Caco-2 (cell line): Measurements from ENCODE around the gene BMX. TPM values are rescaled to one million over a fixed set of nuclear protein-coding genes. Genes with fewer than 3 reads are reported as not detected.

Experiments
- BruUV-seq: library from RNA; stranded (reverse); fragments of 400-500 nt; replicated peaks from 2 replicates; lab custom pipeline; 2021; lab: Mats Ljungman, UMichigan
- CTCF ChIA-PET: fragments of 300-600 bp; sonication (Branson Sonifier 250); formaldehyde crosslinking; loops from one replicate; lab custom pipeline; 2022; ENCODE audit warnings: antibody characterized with exemption; lab: Charles Lee
- POLR2A ChIA-PET: fragments of 300-600 bp; sonication (Branson Sonifier 250); formaldehyde crosslinking; loops from one replicate; lab custom pipeline; 2022; ENCODE audit warnings: antibody characterized with exemption; lab: Charles Lee
- DNase-seq, 2 experiments: peaks; one replicate each; pipeline versions ENCODE4 v3.0.0 to v3.0.0-alpha.2; 2020 to 2022
- H3K27me3 ChIP-seq: replicated peaks from 2 replicates; pipeline ENCODE4 v1.6.0; 2011; ENCODE audit warnings: low read length; ENCODE audit not compliant: control insufficient read depth, insufficient read depth
- H3K36me3 ChIP-seq: 2 replicates; pipeline ENCODE4 v1.5.1; 2011; ENCODE audit warnings: low read length; ENCODE audit not compliant: control insufficient read depth, insufficient read depth
- H3K4me1 ChIP-seq: fragments of 250-450 bp; sonication (Bioruptor Pico); 2 replicates; pipeline ENCODE4 v1.5.1; 2020; ENCODE audit warnings: mild to moderate bottlenecking
- H3K4me3 ChIP-seq: 2 replicates; pipeline ENCODE4 v1.5.1; 2011; ENCODE audit warnings: low read depth, mild to moderate bottlenecking, control low read depth, low read length
- H3K9me3 ChIP-seq: fragments of 250-450 bp; sonication (Bioruptor Pico); 2 replicates; pipeline ENCODE4 v1.5.1; 2020; ENCODE audit warnings: mild to moderate bottlenecking, moderate library complexity
- H3K27ac Mint-ChIP-seq: one replicate; pipeline ENCODE4 v1.8.0; 2022; ENCODE audit warnings: mixed read lengths; ENCODE audit not compliant: unreplicated experiment
- H3K27me3 Mint-ChIP-seq: one replicate; pipeline ENCODE4 v1.8.0; 2022; ENCODE audit warnings: mixed read lengths; ENCODE audit not compliant: insufficient read depth, unreplicated experiment
- H3K36me3 Mint-ChIP-seq: one replicate; pipeline ENCODE4 v1.8.0; 2022; ENCODE audit warnings: mild to moderate bottlenecking, mixed read lengths; ENCODE audit not compliant: insufficient read depth, unreplicated experiment
- H3K4me1 Mint-ChIP-seq: one replicate; pipeline ENCODE4 v1.8.0; 2022; ENCODE audit warnings: low read depth, mixed read lengths; ENCODE audit not compliant: unreplicated experiment
- H3K4me3 Mint-ChIP-seq: one replicate; pipeline ENCODE4 v1.8.0; 2022; ENCODE audit warnings: mild to moderate bottlenecking, moderate library complexity, mixed read lengths; ENCODE audit not compliant: unreplicated experiment
- H3K9me3 Mint-ChIP-seq: one replicate; pipeline ENCODE4 v1.8.0; 2022; ENCODE audit warnings: mixed read lengths; ENCODE audit not compliant: unreplicated experiment
- CTCF ChIP-seq, 2 experiments: fragments of 200-600 bp in 1 of 2; IDR thresholded peaks; 1 replicate in 1 of 2; 2 replicates in 1 of 2; pipeline versions ENCODE4 v1.5.1 to v1.8.0; 2011 to 2022; ENCODE audit warnings: antibody characterized with exemption in 1 of 2, control low read depth in 1 of 2, inconsistent platforms in 1 of 2, low read depth in 1 of 2, low read length in 1 of 2, mild to moderate bottlenecking in 1 of 2, moderate library complexity in 1 of 2; ENCODE audit not compliant: insufficient read depth in 1 of 2, severe bottlenecking in 1 of 2, unreplicated experiment in 1 of 2
- intact Hi-C: fragments of 100-400 bp; cut with micrococcal nuclease; formaldehyde crosslinking; loops from one replicate; pipeline ENCODE4 v1.10.0; 2022; ENCODE audit not compliant: unreplicated experiment
- total RNA-seq: library from RNA; stranded (reverse); gene quantifications from 2 replicates; pipeline ENCODE4 v1.2.3, GENCODE V29; 2022

Gene BMX
- total RNA-seq, 1 experiment from 2014 or later, result not detected

GRCh38 chrX:15566244-15566643, 65.6 kb downstream of the BMX start:
- Mint-ChIP-seq H3K9me3 (no peaks in the 10 kb centered on the region), H3K36me3 (no peaks in the 10 kb centered on the region), H3K4me3 (no peak overlapping the region), H3K27ac (no peak overlapping the region), H3K27me3 (peaks cover 8% of the 10 kb centered on the region), H3K4me1 (peaks cover 6% of the 10 kb centered on the region)
- POLR2A ChIA-PET, result no interaction called here
- no peaks in the 10 kb centered on the region for H3K27me3 ChIP-seq
- BruUV-seq, result no TSS peak
- no peak for TF ChIP-seq CTCF (IDR thresholded peaks at IDR 0.05; ENCODE audit: insufficient read depth in 1 of 2, low read depth in 1 of 2, low read length in 1 of 2, severe bottlenecking in 1 of 2, unreplicated experiment in 1 of 2)
- CTCF ChIA-PET, result no interaction called here
- intact Hi-C loops, result no loop called here
- DNase-seq, result no peak
- H3K4me1 ChIP-seq, result no peaks in the 10 kb centered on the region
- no peaks in the 10 kb centered on the region for H3K9me3 ChIP-seq
- no peak overlapping the region for H3K4me3 ChIP-seq
- H3K36me3 ChIP-seq, result no peaks in the 10 kb centered on the region

- no peaks in the 10 kb centered on the region for H3K27me3 ChIP-seq
- BruUV-seq, result no TSS peak
- no peak for TF ChIP-seq CTCF (IDR thresholded peaks at IDR 0.05; ENCODE audit: insufficient read depth in 1 of 2, low read depth in 1 of 2, low read length in 1 of 2, severe bottlenecking in 1 of 2, unreplicated experiment in 1 of 2)
- peaks cover 6% of the 10 kb centered on the region for H3K4me1 Mint-ChIP-seq
- no peak overlapping the region for H3K27ac Mint-ChIP-seq
- no peak overlapping the region for H3K4me3 Mint-ChIP-seq
- no peaks in the 10 kb centered on the region for H3K9me3 ChIP-seq
- no peaks in the 10 kb centered on the region for H3K4me1 ChIP-seq
- intact Hi-C loops, result no loop called here
- H3K4me3 ChIP-seq, result no peak overlapping the region
- ChIA-PET CTCF (no interaction called here), POLR2A (no interaction called here)
- H3K9me3 Mint-ChIP-seq, result no peaks in the 10 kb centered on the region
- H3K36me3 ChIP-seq, result no peaks in the 10 kb centered on the region
- H3K27me3 Mint-ChIP-seq, result peaks cover 8% of the 10 kb centered on the region
- H3K36me3 Mint-ChIP-seq, result no peaks in the 10 kb centered on the region
- no peak for DNase-seq
Measured at GRCh38 chrX:15567267-15567666, 66.7 kb downstream of the BMX start.

- POLR2A ChIA-PET, result no interaction called here
- Mint-ChIP-seq H3K4me1 (peaks cover 6% of the 10 kb centered on the region), H3K4me3 (no peak overlapping the region), H3K27ac (no peak overlapping the region), H3K9me3 (no peaks in the 10 kb centered on the region), H3K27me3 (peaks cover 8% of the 10 kb centered on the region), H3K36me3 (no peaks in the 10 kb centered on the region)
- no TSS peak for BruUV-seq
- no peaks in the 10 kb centered on the region for H3K36me3 ChIP-seq
- H3K27me3 ChIP-seq, result no peaks in the 10 kb centered on the region
- intact Hi-C loops, result no loop called here
- H3K4me1 ChIP-seq, result no peaks in the 10 kb centered on the region
- CTCF ChIA-PET, result interaction anchor here (0.8 to 1.4 kb wide), 4 partner anchors 69 to 287 kb away, joined by 3 to 6 read pairs (median 4); partner anchors contain the start of genes AP1S2 and PIR
- TF ChIP-seq CTCF (IDR thresholded peaks at IDR 0.05; ENCODE audit: insufficient read depth in 1 of 2, low read depth in 1 of 2, low read length in 1 of 2, severe bottlenecking in 1 of 2, unreplicated experiment in 1 of 2), result peak in 1 of 2 experiments; percentile 40
- DNase-seq, result no peak
- no peak overlapping the region for H3K4me3 ChIP-seq
- H3K9me3 ChIP-seq, result no peaks in the 10 kb centered on the region
Measured at GRCh38 chrX:15567886-15568616, 67.4 kb downstream of the BMX start.
